ENCODE measurements around the gene SEC16A. TPM values are rescaled to one million over a fixed set of nuclear protein-coding genes. Genes with fewer than 3 reads are reported as not detected.

Gene SEC16A
- total RNA-seq, 2 experiments from 2014 or later, result 86.8 to 89.2 TPM

- Mint-ChIP-seq H3K27me3 (ENCODE audit: low read depth) (no peaks in the 10 kb centered on the region), H3K9me3 (ENCODE audit: insufficient read depth) (no peaks in the 10 kb centered on the region), H3K4me1 (ENCODE audit: low read depth) (peaks cover 75% of the 10 kb centered on the region), H3K27ac (peak overlapping the region; percentile 85), H3K4me3 (peak overlapping the region; percentile 65), H3K36me3 (ENCODE audit: low read depth) (peaks cover 52% of the 10 kb centered on the region)
- CTCF ChIA-PET, result interaction anchor here (0.6 to 2.0 kb wide), 6 partner anchors 13 to 489 kb away, joined by 3 to 8 read pairs (median 3); partner anchors contain the start of gene DNLZ
- POLR2A ChIA-PET, result interaction anchor here (0.9 to 1.9 kb wide), 5 partner anchors 11 to 40 kb away, joined by 3 to 8 read pairs (median 3); partner anchors contain the start of gene DNLZ
- DNase-seq, result peak; percentile 89
- ATAC-seq, result peak; percentile 78
These were observed 79.3 kb downstream of the SEC16A start for GRCh38 chr9:136403538-136403914.

GRCh38 chr9:136402067-136402466 lies 80.8 kb downstream of the SEC16A start:
- peak overlapping the region; percentile 71 for H3K27ac Mint-ChIP-seq
- peaks cover 45% of the 10 kb centered on the region for H3K36me3 Mint-ChIP-seq (ENCODE audit: low read depth)

DNA sequence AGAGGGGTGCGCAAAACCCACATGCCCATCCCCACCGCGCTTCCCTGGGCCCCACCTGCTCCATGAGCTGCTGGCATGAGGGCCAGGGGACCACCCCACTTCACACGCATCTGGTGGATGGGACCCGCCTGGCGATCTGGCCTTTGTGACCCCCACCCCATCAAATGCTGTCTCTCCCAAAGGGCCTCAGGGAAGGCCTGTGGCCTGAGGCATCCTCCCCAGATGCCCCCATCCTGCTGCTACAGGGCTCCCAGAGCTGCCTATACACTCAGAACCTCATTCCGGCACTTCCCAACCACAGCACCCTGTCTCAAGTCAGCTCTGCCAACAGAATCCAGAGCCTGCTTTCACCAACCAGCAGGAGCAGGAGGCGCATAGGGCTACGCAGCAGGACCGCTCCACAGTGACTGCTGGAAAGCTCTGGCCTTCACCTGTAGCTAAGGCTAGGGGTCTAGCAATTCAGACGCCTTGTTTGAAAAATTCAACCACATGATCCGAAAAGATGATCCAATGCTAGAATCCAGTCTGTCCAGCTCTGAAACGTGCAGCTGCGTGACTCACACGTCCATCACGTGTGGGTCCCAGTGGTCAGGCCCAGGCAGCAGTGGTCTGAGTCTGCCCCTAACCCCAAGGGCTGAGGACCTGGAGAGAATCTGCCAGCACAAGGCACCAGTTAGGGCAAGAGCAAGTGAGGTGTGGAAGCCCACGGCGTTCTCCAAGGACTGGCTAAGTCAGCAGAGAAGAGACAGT lies 81.5 kb downstream of the SEC16A start:
- no peaks in the 10 kb centered on the region for H3K27me3 Mint-ChIP-seq (ENCODE audit: low read depth)
- H3K4me1 Mint-ChIP-seq (ENCODE audit: low read depth), result peaks cover 65% of the 10 kb centered on the region
- ATAC-seq (no peak), DNase-seq (no peak)
- no peaks in the 10 kb centered on the region for H3K9me3 Mint-ChIP-seq (ENCODE audit: insufficient read depth)
- peaks cover 45% of the 10 kb centered on the region for H3K36me3 Mint-ChIP-seq (ENCODE audit: low read depth)
- peak overlapping the region; percentile 61 for H3K27ac Mint-ChIP-seq
- POLR2A ChIA-PET, result interaction anchor here (0.9 to 2.5 kb wide), 4 partner anchors 9 to 40 kb away, joined by 3 to 13 read pairs (median 4); partner anchors contain the start of genes DNLZ, ENTR1 and PMPCA
- H3K4me3 Mint-ChIP-seq, result no peak overlapping the region
- CTCF ChIA-PET, result interaction anchor here (0.8 to 1.7 kb wide), 14 partner anchors 8 to 389 kb away, joined by 3 to 14 read pairs (median 4); partner anchors contain the start of gene DNLZ

More at GRCh38 chr9:136402067-136402466, 80.8 kb downstream of the SEC16A start:
- ATAC-seq, result no peak
- ChIA-PET POLR2A (interaction anchor here (0.9 to 2.5 kb wide), 2 partner anchors 8 to 17 kb away, joined by 5 to 13 read pairs; partner anchors contain the start of genes ENTR1 and PMPCA), CTCF (interaction anchor here (1.1 to 1.6 kb wide), 3 partner anchors 17 to 135 kb away, joined by 3 to 8 read pairs (median 6); no protein-coding TSS in a partner anchor)
- Mint-ChIP-seq H3K27me3 (ENCODE audit: low read depth) (no peaks in the 10 kb centered on the region), H3K4me1 (ENCODE audit: low read depth) (peaks cover 70% of the 10 kb centered on the region), H3K9me3 (ENCODE audit: insufficient read depth) (no peaks in the 10 kb centered on the region), H3K4me3 (no peak overlapping the region)
- no peak for DNase-seq

GRCh38 chr9:136400038-136400834 lies 82.6 kb downstream of the SEC16A start, which contains the start of gene SNAPC4:
Gene SNAPC4 (minus strand): TSS chr9:136400170. CDS start chr9:136398428, 1,742 bp downstream.
- peaks cover 56% of the 10 kb centered on the region for H3K4me1 Mint-ChIP-seq (ENCODE audit: low read depth)
- POLR2A ChIA-PET, result interaction anchor here (1.1 to 2.5 kb wide), 3 partner anchors 10 to 41 kb away, joined by 3 to 13 read pairs (median 4); partner anchors contain the start of genes DNLZ, ENTR1 and PMPCA
- no peaks in the 10 kb centered on the region for H3K27me3 Mint-ChIP-seq (ENCODE audit: low read depth)
- peak within 1 kb of the TSS; percentile 83 for H3K4me3 Mint-ChIP-seq
- DNase-seq (peak; percentile 90), ATAC-seq (peak; percentile 73)
- H3K36me3 Mint-ChIP-seq (ENCODE audit: low read depth), result peaks cover 40% of the 10 kb centered on the region
- no peaks in the 10 kb centered on the region for H3K9me3 Mint-ChIP-seq (ENCODE audit: insufficient read depth)
- H3K27ac Mint-ChIP-seq, result peak within 1 kb of the TSS; percentile 77
- CTCF ChIA-PET, result interaction anchor here (0.8 to 1.8 kb wide), 14 partner anchors 9 to 390 kb away, joined by 3 to 14 read pairs (median 4); partner anchors contain the start of gene DNLZ

DNA sequence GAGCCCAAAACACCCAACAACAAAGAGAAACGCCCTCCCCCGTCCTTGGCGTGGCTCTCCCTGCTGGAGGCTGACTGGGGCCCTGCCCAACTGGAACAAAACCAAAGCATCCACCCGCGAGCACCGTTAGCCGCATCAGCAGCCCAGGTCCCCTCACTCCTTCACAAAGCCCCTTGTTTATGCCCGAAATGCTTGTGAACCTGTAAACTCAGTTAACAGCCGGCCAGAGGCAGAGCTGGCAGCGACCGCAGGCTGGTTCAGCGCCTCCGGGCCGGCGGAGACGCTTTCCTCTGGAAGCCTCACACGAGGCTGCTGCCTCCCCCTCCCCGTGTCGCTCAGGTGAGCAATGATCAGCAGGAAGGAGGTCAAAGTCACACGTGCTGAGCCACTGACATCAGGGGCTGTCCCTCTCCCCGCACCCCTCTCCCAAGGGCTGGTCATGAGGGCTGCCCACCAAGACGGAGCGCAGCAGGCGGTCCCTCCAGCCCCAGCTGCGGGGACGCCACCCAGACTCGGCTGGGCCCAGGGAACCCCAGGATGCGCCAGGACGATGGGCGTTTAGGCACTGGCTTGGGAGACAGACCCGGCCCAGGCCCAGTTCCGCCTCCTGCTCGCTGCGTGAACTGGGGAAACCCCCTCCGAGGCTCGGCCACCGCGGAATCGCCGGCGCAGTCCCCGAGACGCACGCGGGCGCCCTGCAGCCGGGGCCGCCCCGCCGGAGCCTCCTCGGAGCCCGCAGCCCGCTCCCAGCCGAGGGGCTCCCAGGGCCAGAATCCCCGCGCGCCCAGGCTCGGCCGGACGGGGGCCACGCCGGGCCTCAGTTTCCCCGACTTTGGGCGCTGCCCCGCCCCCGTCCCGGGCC lies 83.4 kb downstream of the SEC16A start:
- peak overlapping the region; percentile 83 for H3K4me3 Mint-ChIP-seq
- H3K9me3 Mint-ChIP-seq (ENCODE audit: insufficient read depth), result no peaks in the 10 kb centered on the region
- no peaks in the 10 kb centered on the region for H3K27me3 Mint-ChIP-seq (ENCODE audit: low read depth)
- peaks cover 38% of the 10 kb centered on the region for H3K36me3 Mint-ChIP-seq (ENCODE audit: low read depth)
- ChIA-PET POLR2A (interaction anchor here (2.5 kb wide), 1 partner anchor 11 kb away, joined by 13 read pairs; the partner anchor contains the start of genes ENTR1 and PMPCA), CTCF (interaction anchor here (1.0 to 1.8 kb wide), 4 partner anchors 10 to 86 kb away, joined by 3 to 4 read pairs (median 4); no protein-coding TSS in a partner anchor)
- ATAC-seq (peak; percentile 32), DNase-seq (peak; percentile 43)
- H3K4me1 Mint-ChIP-seq (ENCODE audit: low read depth), result peaks cover 48% of the 10 kb centered on the region
- H3K27ac Mint-ChIP-seq, result peak overlapping the region; percentile 77

- Mint-ChIP-seq H3K36me3 (ENCODE audit: low read depth) (peaks cover 32% of the 10 kb centered on the region), H3K4me3 (peak overlapping the region; percentile 83), H3K27ac (no peak overlapping the region), H3K4me1 (ENCODE audit: low read depth) (peaks cover 37% of the 10 kb centered on the region), H3K27me3 (ENCODE audit: low read depth) (no peaks in the 10 kb centered on the region), H3K9me3 (ENCODE audit: insufficient read depth) (no peaks in the 10 kb centered on the region)
- ChIA-PET CTCF (interaction anchor here (1.7 to 2.3 kb wide), 3 partner anchors 13 to 85 kb away, joined by 4 to 6 read pairs (median 4); no protein-coding TSS in a partner anchor), POLR2A (interaction anchor here (1.2 kb wide), 1 partner anchor 34 kb away, joined by 3 read pairs; no protein-coding TSS in a partner anchor)
- ATAC-seq (no peak), DNase-seq (no peak)
These were observed 84.6 kb downstream of the SEC16A start for GRCh38 chr9:136398286-136398685.

GRCh38 chr9:136397643-136398042 lies 85.2 kb downstream of the SEC16A start:
- ATAC-seq, result no peak
- Mint-ChIP-seq H3K4me3 (no peak overlapping the region), H3K9me3 (ENCODE audit: insufficient read depth) (no peaks in the 10 kb centered on the region), H3K4me1 (ENCODE audit: low read depth) (peaks cover 33% of the 10 kb centered on the region), H3K36me3 (ENCODE audit: low read depth) (peaks cover 30% of the 10 kb centered on the region), H3K27me3 (ENCODE audit: low read depth) (no peaks in the 10 kb centered on the region), H3K27ac (no peak overlapping the region)
- ChIA-PET CTCF (interaction anchor here (2.3 kb wide), 1 partner anchor 13 kb away, joined by 6 read pairs; no protein-coding TSS in a partner anchor), POLR2A (interaction anchor here (0.6 to 1.2 kb wide), 2 partner anchors 34 to 78 kb away, joined by 3 read pairs; no protein-coding TSS in a partner anchor)
- DNase-seq, result no peak

- CTCF ChIA-PET, result interaction anchor here (0.8 to 2.3 kb wide), 3 partner anchors 12 to 33 kb away, joined by 3 to 9 read pairs (median 6); partner anchors contain the start of gene DNLZ
These were observed 86.7 kb downstream of the SEC16A start for GRCh38 chr9:136396219-136396515.

GRCh38 chr9:136395345-136396218 lies 87.3 kb downstream of the SEC16A start:
- CTCF ChIA-PET, result interaction anchor here (2.0 kb wide), 1 partner anchor 32 kb away, joined by 9 read pairs; the partner anchor contains the start of gene DNLZ
- ATAC-seq (no peak), DNase-seq (no peak)
- H3K9me3 Mint-ChIP-seq (ENCODE audit: insufficient read depth), result no peaks in the 10 kb centered on the region
- H3K4me1 Mint-ChIP-seq (ENCODE audit: low read depth), result peaks cover 17% of the 10 kb centered on the region
- peaks cover 24% of the 10 kb centered on the region for H3K36me3 Mint-ChIP-seq (ENCODE audit: low read depth)
- POLR2A ChIA-PET, result interaction anchor here (0.6 kb wide), 1 partner anchor 10 kb away, joined by 3 read pairs; no protein-coding TSS in a partner anchor
- H3K27ac Mint-ChIP-seq, result no peak overlapping the region
- no peak overlapping the region for H3K4me3 Mint-ChIP-seq
- H3K27me3 Mint-ChIP-seq (ENCODE audit: low read depth), result no peaks in the 10 kb centered on the region

More at GRCh38 chr9:136396219-136396515, 86.7 kb downstream of the SEC16A start:
- Mint-ChIP-seq H3K36me3 (ENCODE audit: low read depth) (peaks cover 24% of the 10 kb centered on the region), H3K27me3 (ENCODE audit: low read depth) (no peaks in the 10 kb centered on the region), H3K4me1 (ENCODE audit: low read depth) (peaks cover 23% of the 10 kb centered on the region), H3K27ac (no peak overlapping the region), H3K4me3 (no peak overlapping the region), H3K9me3 (ENCODE audit: insufficient read depth) (no peaks in the 10 kb centered on the region)
- POLR2A ChIA-PET, result no interaction called here
- ATAC-seq, result no peak
- no peak for DNase-seq

DNA sequence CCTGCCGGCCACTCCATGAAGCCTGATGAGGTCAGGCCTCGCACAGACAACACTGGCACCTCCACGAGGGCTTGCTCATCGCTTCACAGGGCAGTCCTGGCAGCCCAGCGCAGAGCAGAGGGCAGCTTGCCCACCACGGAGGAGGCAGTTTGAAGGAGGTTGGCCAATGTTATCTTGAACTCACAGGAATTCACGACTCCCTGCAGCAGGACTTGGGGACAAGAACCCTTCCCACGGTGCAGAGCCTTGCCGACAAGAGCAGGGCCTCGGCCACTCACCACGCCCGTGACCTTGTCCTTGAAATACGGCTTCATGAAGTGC lies 87.9 kb downstream of the SEC16A start:
- DNase-seq, result no peak
- Mint-ChIP-seq H3K36me3 (ENCODE audit: low read depth) (peaks cover 26% of the 10 kb centered on the region), H3K4me3 (no peak overlapping the region), H3K27ac (no peak overlapping the region), H3K4me1 (ENCODE audit: low read depth) (peaks cover 13% of the 10 kb centered on the region), H3K27me3 (ENCODE audit: low read depth) (no peaks in the 10 kb centered on the region), H3K9me3 (ENCODE audit: insufficient read depth) (no peaks in the 10 kb centered on the region)
- no peak for ATAC-seq
- CTCF ChIA-PET, result no interaction called here
- POLR2A ChIA-PET, result no interaction called here

Data from activated CD8-positive, alpha-beta T cell treated with anti-CD3 and anti-CD28 coated beads, Interleukin-2, amount 10 ng/mL, durations not matched to agents 7 days and 5 days (primary cell).